GM06990 (cell line): Measurements from ENCODE around the gene GAREM2.
"Not testable (repeated sequence)": the region's sequence is repeated elsewhere in the genome, so short reads cannot be mapped to it uniquely, and the experiment has no call there.

ENCODE experiments used
- DNase-seq: peaks from one replicate; pipeline ENCODE4 v3.0.0-alpha.2; 2011; ENCODE audit not compliant: insufficient read length; ENCODE audit errors: extremely low read depth
- H3K27me3 ChIP-seq: replicated peaks from 2 replicates; pipeline ENCODE4 v1.6.0; 2011; ENCODE audit warnings: low read length; ENCODE audit not compliant: control insufficient read depth, insufficient read depth
- H3K36me3 ChIP-seq: 2 replicates; pipeline ENCODE4 v1.5.1; 2011; ENCODE audit warnings: low read length; ENCODE audit not compliant: control insufficient read depth, insufficient read depth
- H3K4me3 ChIP-seq: replicated peaks from 2 replicates; pipeline ENCODE4 v1.5.1; 2011; ENCODE audit warnings: low read depth, mild to moderate bottlenecking, control low read depth, low read length
- TF ChIP-seq, protein P1 (sequence below): IDR thresholded peaks from 2 replicates; pipeline ENCODE4 v1.5.1; 2011; ENCODE audit warnings: low read length, control low read depth, mild to moderate bottlenecking, inconsistent platforms; ENCODE audit not compliant: insufficient read depth, poor library complexity, severe bottlenecking

The GAREM2 gene

DNA sequence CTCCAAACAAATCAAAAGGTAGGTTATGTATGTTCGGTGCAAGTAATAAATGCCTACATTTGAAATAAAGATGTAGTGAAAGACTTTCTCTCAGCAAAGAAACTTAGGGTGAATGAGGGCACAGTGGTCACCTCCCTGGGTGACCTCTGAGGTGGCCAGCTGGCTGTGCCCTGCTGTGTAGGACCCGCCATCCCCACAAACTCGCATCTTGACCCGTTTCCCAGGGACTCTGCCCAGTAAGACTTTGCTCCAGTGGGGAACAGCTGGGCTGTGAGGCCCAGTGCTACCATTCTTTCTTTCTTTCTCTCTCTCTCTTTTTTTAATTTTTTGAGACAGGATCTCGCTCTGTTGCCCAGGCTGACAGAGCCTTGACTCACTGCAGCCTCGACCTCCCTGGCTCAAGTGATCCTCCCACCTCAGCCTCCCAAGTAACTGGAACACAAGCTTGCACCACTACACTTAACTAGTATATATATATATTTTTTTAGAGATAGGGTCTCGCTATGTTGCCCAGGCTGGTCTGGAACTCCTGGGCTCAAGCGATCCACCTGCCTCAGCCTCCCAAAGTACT lies 8.2 kb upstream of the GAREM2 start:
- no peaks in the 10 kb centered on the region for H3K36me3 ChIP-seq
- H3K27me3 ChIP-seq: no peaks in the 10 kb centered on the region
- TF ChIP-seq, protein P1, sequence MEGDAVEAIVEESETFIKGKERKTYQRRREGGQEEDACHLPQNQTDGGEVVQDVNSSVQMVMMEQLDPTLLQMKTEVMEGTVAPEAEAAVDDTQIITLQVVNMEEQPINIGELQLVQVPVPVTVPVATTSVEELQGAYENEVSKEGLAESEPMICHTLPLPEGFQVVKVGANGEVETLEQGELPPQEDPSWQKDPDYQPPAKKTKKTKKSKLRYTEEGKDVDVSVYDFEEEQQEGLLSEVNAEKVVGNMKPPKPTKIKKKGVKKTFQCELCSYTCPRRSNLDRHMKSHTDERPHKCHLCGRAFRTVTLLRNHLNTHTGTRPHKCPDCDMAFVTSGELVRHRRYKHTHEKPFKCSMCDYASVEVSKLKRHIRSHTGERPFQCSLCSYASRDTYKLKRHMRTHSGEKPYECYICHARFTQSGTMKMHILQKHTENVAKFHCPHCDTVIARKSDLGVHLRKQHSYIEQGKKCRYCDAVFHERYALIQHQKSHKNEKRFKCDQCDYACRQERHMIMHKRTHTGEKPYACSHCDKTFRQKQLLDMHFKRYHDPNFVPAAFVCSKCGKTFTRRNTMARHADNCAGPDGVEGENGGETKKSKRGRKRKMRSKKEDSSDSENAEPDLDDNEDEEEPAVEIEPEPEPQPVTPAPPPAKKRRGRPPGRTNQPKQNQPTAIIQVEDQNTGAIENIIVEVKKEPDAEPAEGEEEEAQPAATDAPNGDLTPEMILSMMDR: no peak
- no peak for DNase-seq
- H3K4me3 ChIP-seq: no peak overlapping the region

DNA sequence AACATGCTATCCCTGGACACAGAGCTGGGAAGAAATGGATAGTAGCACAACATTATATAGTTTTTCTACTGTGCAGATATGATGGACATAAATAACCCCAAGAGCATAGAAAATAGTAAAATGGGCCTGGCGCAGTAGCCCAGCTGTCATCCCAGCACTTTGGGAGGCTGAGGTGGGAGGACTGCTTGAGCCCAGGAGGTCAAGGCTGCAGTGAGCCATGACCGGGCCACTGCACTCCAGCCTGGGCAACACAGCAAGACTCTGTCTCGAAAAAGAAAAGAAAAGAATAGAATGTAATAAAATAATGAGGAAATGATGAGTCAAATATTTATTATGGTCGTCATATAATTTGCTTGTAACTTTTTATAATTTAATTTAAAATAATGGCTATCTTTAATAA lies 7.5 kb upstream of the GAREM2 start:
- Histone ChIP-seq H3K4me3 (no peak overlapping the region), H3K36me3 (no peaks in the 10 kb centered on the region), H3K27me3 (no peaks in the 10 kb centered on the region)
- TF ChIP-seq, protein P1: no peak
- DNase-seq: no peak

DNA sequence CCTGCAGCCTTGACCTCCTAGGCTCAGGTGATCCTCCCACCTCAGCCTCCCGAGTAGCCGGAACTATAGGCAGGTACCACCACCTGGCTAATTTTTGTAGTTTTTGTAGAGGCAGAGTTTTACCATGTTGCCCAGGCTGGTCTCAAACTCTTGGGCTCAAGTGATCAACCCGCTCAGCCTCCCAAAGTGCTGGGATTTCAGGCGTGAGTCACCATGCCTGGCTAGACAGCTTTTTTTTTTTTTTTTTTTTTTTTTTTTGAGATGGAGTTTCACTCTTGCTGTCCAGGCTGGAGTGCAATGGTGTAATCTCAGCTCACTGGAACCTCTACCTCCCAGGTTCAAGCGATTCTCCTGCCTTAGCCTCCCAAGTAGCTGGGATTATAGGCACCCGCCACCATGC lies 6.3 kb upstream of the GAREM2 start:
- H3K36me3 ChIP-seq, H3K27me3 ChIP-seq, H3K4me3 ChIP-seq, DNase-seq: not testable (repeated sequence)

DNA sequence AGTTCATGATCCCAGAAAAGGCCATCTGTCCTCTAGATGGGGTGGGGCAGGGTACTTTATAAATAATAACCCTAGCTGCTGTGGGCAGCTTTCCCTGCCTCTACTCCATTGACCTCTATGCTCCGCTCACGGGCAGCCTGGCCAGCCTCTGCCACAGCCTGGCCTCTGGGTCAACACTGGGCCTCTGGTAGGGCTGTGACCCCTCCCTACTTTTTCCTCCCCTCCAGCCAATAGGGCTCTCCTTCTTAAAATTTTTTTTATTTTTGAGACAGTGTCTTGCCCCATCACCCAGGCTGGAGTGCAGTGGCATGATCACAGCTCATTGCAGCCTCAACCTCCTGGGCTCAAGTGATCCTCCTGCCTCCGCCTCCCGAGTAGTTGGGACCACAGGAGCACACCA lies 4.1 kb upstream of the GAREM2 start:
- H3K27me3 ChIP-seq: no peaks in the 10 kb centered on the region
- TF ChIP-seq, protein P1: no peak
- no peak overlapping the region for H3K4me3 ChIP-seq
- DNase-seq: no peak
- no peaks in the 10 kb centered on the region for H3K36me3 ChIP-seq

DNA sequence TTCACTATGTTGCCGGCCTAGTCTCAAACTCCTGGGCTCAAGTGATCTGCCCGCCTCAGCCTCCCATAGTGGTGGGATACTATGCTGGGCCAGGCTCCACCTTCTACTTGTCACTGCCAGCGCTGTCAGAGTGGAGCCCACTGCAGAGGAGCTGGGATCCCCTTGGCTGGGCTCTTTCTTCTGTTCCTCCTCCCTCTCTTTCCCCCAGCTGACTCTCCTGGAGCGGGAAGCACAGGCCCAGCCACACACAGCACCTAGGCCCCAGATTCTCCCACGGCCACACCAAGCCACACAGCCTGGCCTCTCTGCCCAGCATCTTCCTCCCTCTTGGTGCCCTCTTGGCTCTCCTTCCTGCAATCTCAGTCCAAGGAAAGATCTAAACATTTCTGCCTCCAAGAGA lies 3.7 kb upstream of the GAREM2 start:
- TF ChIP-seq, protein P1: no peak
- Histone ChIP-seq H3K27me3 (no peaks in the 10 kb centered on the region), H3K36me3 (no peaks in the 10 kb centered on the region), H3K4me3 (no peak overlapping the region)
- no peak for DNase-seq

DNA sequence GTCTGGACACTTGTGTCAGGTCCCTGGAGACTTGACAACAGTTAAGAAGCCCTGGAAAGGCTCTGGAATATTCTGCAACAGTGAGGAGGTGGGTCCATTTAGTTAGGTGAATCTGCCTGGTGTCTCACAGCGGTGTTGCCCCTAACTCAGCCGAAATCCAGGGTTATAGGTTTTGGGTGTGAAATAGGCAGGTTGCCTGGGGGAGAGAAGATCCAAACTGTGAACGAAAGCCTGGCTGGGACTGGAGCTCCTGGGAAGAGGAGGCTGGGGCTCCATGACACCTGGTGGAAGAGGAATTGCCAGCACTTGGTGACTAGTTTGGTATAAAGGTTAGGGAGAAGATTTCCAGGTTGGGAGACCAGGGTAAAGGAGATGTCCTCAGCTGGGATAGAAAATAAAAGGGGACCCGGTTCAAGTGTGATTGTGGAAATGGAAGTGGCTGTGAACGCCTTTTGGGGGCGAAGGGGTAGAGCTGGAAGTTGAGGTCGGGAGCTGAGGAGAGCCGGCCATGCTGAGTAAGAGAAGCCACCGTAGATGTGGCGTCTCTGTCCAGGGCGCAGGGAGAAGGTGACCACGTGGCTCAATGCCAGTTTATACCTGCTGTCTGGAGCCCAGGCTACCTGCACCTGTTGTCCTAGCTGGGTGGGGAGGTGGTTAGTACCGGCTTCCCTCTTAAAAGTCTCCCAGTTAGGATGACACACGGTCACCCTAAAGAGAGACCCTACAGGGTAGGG lies 3.0 kb upstream of the GAREM2 start:
- DNase-seq: no peak
- H3K36me3 ChIP-seq: no peaks in the 10 kb centered on the region
- TF ChIP-seq, protein P1: no peak
- H3K27me3 ChIP-seq: no peaks in the 10 kb centered on the region; the same call in 1 of the 2 replicates
- H3K4me3 ChIP-seq: no peak overlapping the region
